OCI-M2 (cell line): ENCODE data around the gene POLR2E.

Experiments
- DNase-seq: peaks from one replicate; lab custom pipeline; 2025; ENCODE audit not compliant: unreplicated experiment; lab: John Stamatoyannopoulos, UW

Gene POLR2E

DNA sequence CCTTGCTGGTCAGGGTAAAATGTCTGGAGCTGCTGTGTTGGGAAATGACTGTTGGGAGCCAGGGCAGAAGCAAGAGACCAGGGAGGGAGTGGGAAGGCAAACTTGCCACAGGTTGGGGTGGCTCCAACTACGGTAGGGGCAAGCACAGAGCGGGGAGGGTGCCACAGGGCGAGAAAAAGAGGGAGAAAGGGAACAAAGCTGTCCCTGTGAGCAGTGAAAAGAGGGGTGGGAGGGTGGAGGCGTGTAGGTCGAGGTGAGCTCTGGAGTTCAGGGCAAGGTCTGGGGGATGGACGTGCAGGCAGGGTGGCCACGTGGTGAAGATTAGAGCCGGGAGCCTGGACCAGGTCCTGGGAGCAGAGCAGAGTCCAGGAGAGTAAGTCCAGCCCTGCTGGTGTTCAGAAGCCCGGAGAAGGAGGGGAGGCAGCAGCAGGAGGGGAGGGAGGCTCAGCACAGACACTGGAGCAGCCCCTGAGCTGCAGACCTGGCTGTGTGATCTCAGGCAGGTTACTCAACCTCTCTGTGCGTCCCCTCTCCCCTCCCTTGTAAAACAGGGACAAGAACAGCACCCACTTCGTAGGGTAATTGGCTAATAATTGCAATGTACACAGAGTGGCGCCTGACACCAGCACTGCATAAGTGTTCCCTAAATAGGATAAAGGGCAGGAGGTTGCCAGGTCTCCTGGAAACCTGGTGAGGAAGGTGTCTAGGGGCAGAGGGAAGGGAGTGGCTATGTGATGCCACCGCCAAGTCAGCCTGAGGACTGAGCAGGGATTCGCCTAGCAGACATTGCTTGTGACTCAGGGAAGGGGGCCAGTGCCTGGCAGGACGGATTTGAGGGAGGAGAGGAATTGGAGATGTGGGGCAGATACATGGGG, 3.2 kb upstream of the POLR2E start:
- no peak for DNase-seq

DNA sequence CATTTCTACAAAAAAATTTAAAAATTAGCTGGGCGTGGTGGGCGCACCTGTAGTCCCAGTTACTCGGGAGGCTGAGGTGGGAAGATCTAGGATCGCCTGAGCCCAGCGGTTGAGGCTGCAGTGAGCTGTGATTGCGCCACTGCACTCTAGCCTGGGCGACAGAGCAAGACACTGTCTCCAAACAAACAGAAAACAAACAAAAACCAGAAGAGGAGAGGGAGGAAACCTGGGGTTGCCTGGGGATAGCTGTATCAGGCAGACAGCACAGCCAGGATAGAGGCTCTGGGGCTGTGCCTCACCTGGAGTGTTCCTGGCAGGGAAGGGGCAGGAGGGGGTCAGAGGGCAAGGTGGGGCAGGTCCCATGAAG, 2.6 kb upstream of the POLR2E start:
- DNase-seq = no peak

DNA sequence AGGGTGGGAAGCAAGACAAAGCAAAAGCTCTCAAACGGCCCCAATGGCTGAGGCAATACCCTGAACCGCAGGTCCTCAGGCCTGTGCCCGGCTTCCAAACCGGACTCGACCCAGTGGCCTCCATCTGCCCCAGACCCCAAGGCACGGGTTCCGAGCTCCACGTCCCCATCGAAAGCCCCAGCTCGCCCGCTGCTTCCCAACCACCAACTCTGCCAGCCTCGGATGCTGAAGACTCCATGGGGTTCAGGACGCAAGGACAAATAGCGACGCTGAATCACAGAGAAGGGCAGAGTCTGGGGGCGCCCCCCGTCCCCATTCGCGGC, 559 bp downstream of the POLR2E start:
- no peak for DNase-seq

DNA sequence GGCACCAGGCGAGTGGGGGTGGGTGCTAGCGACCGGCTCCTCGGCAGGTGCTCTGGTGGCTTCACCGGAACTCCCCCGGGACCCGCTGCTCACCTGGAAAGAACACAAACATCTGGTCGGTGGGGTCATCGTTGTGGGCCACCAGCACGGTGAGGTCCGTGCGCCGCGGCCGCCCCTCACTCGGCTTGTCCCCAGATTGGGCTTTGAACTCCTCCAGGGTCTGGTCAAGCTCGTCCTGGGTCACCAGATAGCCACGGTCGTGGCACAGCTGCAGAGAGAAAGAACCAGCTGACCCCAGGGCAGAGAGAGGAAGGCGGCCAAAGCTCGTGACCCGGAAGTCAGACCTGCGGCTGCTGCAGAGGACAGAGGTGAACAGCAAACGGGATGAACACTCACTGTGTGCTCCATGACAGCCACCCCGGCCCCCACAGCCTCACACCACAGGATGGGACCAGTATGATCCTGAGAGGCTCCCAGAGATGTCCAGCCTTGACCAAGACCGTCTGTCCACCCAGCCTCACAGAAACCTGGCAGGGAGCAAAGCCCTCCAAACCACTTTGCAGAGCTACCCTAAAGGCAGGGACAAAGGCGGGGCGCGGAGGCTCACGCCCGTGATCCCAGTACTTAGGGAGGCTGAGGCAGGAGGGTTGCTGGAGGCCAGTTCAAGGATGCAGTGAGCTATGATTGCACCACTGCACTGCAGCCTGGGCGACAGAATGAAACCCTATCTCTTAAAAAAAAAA, 1.2 kb downstream of the POLR2E start:
- DNase-seq = no peak

DNA sequence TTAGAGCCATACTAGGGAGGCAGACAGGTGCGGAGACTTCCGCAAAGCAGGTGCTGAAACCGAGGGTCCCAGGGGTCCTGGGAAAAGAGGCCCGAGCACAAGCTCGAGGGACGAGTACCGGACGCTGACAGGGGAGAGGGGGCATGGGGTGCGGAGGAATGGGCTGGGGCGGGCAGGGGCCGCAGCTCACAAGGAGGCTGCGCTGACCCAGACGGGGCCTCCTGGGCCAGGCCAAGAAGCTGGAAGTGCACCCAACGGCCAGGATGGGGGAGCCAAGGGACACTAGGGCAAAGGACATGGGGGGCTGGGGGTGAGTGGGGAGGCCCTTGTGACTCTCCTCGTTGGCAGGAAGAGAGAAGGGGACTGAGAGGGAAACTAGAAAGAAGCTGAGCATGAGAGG, 1.8 kb downstream of the POLR2E start:
- DNase-seq = no peak

DNA sequence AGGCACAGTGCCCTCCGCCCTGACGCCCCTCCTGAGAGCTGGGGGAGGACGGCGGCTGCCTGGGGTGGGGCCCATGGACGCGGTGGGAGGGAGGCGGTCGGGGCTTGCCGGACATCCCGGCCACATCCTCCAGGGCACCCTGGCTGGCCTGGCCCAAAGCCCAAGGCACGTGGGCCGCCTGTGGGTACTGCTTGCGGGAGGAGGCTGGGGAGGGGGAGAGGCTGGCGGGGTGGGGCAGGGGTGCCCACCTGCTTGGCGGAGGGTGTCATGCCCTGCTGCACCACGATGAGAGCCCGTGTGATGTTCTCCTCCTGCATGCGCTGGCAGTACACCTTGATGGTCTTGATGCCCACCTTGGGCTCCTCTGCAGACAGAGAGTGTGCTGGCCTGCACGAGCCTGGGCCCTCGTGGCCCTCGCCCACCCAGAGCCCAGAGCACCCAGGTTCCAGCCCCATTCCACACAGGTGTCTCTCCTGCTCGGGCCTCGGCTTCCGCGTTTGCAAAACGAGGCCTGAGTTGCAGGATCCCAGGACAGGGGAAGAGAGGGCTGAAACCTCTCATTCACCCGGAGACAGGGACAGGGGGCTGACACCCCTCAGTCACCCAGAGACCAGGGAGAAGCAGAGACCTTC, 3.5 kb downstream of the POLR2E start:
- no peak for DNase-seq

DNA sequence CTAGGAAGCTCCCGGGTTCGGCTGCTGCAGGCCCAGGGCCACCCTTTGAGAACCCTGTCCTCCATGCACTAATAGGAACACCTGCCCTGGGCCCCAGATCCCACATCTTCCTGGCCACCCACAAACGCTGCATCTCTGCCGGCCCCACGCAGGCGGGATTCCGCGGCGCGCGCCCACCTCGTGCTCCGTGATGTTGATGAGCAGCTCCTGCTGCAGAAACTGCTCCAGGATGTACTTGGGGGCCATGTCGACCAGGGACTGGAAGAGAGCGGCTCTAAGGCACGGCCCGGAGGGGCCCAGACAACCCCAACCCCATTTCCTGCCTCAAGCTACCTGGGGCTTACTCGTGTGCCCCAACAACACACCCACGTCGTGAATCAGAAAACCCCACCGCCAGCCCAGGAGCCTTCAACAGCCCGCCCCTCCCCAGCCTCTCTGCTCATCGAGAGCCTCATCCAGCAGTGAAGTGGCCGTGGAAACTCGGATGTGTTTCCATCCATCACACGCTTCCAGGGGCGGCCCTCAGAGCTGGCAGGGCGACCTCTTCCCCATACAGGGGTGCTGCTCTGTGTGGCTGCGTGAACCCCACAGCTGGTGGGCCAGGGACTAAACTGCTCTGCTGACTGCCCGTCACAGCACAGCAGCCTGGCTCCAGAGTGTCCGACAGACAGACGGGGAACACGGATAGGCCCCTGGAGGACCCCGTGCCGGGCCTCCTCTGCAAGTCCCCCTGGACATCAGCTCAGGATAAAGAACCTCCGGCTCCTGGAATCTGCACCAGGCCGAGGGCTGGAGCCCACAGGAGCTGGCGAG, 4.2 kb downstream of the POLR2E start:
- DNase-seq = no peak

DNA sequence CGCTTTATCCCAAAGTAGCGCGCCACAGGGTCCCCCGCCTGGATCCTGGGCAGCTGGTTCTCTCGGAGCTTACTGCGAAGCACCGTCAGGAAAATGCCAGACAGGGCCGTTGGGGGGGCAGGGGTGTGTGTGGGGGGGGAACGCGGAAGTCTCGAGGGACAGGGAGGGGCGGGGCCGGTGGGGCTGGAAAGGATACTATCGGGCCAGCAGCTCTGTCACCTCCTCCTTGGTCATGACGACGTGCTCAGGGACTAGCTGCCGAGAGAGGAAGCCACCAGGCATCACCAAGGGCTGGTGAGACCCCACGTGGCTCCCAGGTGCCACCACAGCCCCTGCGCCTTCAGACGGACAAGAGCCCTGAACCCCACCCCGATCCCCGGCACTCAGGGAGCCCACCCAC, 5.3 kb downstream of the POLR2E start:
- no peak for DNase-seq

DNA sequence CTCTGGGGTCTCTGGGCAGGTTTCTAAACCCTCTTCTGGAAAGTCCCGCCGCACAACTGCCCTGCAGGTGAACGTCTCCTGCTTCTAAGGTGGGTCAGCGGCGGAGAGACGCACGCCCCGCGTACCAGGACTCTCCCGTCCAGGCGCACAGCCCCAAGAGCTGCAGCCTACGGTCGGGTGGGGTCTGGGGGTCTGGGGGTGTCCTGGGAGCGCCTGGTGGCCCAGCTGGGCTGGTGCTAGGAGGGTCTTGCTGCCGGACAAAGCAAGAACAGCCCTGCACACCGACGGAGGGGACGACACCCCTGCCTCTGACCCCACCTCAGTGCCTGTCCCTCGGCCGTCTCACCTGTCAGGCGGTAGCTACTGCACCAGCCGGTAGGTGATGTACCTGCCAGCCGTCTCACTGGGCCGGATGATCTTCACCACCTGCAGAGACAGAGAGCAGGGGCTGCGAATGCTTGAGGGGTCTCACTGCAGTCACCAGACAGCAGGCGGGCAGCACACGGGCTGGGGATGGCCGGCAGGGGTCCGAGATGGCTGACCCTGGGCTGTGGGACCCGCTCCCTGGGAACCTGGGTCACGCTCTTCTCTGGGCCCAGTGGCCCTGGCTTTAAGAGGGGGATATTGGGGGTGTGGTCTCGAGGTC, 5.9 kb downstream of the POLR2E start:
- DNase-seq = no peak

DNA sequence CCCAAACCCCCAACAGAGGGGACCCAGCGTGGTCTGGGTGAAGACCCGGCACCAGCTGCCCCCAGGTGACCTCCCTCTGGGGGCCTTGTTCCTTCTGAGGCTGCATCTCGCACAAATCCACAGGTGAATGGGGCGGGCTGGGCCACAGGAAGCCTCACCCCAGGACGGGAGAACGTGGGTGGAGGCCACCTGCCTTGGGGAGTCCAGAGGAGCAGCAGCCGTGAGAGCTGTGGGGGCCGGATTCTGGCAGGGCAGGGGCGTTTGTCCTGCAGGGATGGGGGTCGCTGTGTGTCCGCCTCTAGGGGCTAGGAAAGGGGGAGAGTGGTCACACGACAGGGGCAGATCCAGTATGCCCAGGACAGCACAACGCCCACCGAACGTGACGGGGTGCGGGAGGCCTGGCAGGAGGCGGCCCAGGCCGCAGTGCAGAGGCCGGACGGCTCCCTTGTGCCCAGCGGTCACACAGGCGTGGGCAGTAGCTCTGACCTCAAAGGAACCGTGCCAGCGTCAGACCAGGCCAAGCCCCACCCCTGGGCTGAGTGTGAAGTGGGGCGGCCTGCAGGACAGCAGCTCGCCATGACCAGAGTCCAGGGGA, 6.7 kb downstream of the POLR2E start:
- no peak for DNase-seq

DNA sequence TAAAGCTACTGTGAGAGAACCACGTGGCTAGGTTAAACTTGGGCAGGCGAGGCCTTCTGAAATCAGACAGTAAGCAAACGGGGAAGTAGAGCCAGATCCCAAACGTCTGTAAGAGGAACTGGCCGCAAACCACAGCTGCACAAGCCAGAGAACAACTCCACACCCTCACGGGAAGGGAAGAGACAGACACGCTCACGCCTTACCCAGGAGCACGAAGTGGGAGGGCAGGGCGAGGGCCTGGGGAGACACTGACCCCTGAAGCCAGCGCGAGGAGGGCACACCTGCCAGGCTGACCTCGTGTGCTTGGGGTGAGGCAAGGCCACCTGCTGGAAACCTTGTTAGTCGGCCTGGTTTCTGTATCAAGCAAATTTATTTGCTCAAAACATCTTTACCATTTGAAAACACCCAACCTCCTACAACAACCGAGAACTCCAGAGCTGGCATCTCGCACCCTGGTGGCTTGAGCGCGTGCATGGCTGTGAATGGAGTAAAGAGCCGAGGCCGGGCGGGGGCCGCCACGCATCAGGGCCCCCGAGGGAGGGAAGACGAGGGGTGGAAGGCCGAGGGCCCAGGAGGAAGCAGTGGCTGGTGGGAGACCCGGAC, 7.3 kb downstream of the POLR2E start:
- DNase-seq = no peak

DNA sequence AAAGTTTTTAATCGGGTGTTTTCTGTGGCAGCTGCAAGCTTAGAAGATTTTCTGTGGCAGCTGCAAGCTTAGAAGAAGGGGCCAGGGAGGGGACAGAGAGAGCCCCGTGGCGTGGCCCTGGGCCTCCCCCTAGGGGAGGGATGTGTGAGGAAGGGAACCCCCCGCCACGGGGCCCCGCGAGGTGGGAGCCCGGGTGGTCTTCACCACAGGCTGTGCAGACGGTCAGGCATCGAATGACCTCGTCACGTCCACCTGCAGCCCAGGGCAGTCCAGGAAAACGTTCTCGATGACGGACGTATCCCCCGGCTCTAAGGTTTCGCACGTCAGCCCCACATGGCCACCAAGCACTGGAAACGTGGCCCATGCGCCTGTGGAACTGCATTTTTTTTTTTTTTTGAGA, 8.6 kb downstream of the POLR2E start:
- no peak for DNase-seq

DNA sequence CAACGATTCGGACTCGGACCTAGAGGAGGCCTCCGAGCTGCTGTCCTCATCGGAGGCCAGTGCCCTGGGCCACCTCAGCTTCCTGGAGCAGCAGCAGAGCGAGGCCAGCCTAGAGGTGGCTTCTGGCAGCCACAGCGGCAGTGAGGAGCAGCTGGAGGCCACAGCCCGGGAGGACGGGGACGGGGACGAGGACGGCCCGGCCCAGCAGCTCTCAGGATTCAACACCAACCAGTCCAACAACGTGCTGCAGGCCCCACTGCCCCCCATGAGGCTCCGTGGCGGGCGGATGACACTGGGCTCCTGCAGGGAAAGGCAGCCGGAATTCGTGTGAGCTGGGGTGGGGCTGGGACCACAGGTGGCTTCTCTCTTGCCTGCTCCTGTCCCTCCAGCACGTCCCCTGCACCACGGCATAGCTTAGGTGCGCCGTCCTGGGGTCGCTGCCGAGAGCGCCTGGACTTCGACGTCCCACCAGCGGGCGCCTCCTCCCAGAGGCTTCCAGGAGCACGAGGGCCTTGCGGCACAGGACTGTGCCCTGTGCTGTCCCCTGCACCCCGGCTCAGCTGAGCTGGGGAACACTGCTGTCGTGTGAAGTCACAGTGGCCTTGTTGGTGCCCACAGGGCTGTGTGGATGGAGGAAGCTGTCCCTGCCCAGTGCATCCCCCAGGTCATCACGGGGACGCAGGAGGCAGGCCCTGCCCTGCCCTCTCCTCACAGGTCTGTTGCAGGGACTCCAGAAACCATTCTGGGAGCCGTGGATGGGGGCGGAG, 9.3 kb downstream of the POLR2E start:
- DNase-seq = no peak

DNA sequence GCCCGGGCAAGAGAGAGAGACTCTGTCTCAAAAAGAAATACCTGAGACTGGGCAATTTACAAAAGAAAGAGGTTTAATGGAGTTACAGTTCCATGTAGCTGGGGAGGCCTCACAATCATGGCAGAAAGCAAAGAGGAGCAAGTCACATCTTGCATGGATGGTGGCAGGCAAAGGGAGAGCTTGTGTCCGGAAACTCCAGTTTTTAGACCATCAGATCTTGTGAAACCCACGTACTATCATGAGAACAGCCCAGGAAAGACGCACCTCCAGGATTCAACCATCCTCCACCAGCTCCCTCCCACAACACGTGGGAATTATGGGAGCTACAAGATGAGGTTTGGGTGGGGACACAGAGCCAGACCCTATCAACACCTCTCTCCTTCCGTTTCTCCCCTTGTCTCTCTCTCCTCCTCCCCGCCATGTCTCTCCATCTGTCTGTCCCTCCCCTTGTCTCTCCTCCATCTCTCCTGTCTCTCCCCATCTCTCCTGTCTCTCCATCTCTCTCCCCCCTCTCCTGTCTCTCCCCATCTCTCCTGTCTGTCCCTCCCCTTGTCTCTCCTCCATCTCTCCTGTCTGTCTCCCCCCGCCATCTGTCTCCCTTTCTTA, 10.0 kb downstream of the POLR2E start:
- no peak for DNase-seq

DNA sequence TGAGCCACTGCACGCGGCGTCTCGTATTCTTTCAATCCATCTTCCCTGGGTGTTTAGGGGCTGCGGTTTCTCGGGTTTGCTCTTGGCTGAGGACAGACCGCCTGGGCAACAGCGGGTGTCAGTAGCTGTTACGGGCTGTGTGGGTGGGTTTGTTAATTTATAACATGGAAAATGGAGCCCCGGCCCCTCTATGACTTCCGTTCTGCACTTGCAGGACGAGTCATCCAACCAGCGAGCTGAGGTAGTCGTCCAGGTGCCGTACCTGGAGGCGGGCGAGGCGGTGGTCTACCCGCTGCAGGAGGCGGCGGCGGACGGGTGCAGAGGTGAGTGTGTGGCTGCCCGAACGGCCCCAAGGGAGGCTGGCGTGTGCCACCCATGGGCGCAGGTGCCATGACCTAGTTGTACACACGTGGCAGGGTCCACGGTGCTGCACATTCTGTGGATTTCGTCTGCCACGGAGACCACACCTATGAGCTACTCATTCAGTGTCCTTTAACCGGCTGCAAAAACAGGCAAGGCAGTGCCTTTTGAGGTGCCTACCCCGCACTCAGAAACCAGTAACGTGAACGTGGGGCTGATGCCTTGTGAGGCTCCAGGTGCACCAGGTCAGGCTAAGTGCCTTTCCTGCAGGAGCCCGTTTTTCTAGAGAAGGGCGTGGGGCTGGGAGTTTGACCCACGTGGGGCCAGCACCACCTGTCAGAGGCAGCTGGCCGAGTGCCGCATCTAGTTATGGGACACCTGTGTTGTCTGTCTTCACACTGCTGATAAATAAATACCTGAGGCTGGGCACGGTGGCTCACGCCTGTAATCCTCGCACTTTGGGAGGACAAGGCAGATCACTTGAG, 10.9 kb downstream of the POLR2E start:
- DNase-seq = no peak

DNA sequence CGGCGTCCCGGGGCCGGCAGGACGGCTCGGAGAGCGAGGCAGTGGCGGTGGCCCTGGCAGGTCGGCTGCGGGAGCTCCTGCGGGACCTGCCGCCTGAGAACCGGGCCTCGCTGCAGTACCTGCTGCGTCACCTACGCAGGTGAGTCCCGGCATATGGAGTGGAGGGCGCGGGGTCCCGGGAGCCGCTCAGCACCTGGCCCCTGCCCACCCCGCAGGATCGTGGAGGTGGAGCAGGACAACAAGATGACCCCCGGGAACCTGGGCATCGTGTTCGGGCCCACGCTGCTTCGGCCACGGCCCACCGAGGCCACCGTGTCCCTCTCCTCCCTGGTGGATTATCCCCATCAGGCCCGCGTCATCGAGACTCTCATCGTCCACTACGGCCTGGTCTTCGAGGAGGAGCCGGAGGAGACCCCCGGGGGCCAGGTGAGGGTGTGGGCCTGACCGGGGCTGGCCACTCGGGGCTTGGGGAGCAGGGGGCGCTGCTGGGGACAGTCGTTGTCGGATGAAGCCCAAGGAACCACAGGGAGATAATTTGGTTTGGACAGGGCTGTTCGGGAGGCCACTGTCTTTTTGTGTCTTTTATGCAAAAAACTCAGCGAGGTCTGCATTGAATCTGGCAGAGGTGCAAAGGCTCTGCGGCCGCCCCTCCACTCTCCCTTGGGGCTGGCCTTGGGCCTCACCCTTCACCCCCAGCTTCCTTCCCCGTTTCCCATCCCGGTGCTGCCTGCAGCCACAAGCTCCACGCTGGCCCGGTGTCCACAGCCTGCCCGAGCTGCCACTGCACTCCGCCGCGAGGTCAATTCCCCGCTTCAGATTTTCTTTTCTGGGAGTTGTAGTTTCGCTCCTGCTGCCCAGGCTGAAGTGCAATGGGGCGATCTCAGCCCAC, 12.0 kb downstream of the POLR2E start:
- DNase-seq = no peak
